Right cardiac atrium (tissue), 5 donors: ENCODE results near the gene EMSY. TPM values are rescaled to one million over a fixed set of nuclear protein-coding genes. Genes with fewer than 3 reads are reported as not detected.

Experiments
- ATAC-seq, 2 donors: fragments of 200-7000 bp; cut with Tn5 transposase; one replicate each; pipeline versions ENCODE4 v1.8.0 to v1.9.1; 2020; ENCODE audit warnings: moderate library complexity in 2 of 2, mild to moderate bottlenecking in 1 of 2
- DNase-seq, 3 donors: peaks; one replicate each; pipeline ENCODE4 v3.0.0-alpha.2; 2020
- H3K27ac ChIP-seq: one replicate; pipeline ENCODE4 v1.5.1; 2013; ENCODE audit warnings: mild to moderate bottlenecking, low read length, control low read depth, moderate library complexity
- H3K27me3 ChIP-seq: one replicate; pipeline ENCODE4 v1.6.1; 2013; ENCODE audit not compliant: control insufficient read depth, insufficient read depth
- H3K4me1 ChIP-seq: one replicate; pipeline ENCODE4 v1.6.1; 2013; ENCODE audit warnings: low read length; ENCODE audit not compliant: control insufficient read depth, insufficient read depth
- H3K4me3 ChIP-seq: one replicate; pipeline ENCODE4 v1.5.1; 2013; ENCODE audit warnings: low read length, control low read depth
- H3K9me3 ChIP-seq: one replicate; pipeline ENCODE4 v1.6.1; 2013; ENCODE audit warnings: low read length; ENCODE audit not compliant: control insufficient read depth
- WGBS: extraction: QIAGEN DNeasy Blood & Tissue Kit; methylation state at CpG from one replicate; pipeline ENCODE4 v1.1.7; 2013; 5-methylcytosine and 5-hydroxymethylcytosine counted together
- intact Hi-C, 4 donors: fragments of 100-400 bp; cut with DNase I; formaldehyde crosslinking; loops; one replicate each; pipeline versions ENCODE4 v1.11.0 to v1.14.0; 2022 to 2023
- polyA plus RNA-seq: library from polyadenylated mRNA; stranded (reverse); fragments of 200-250 nt; gene quantifications from one replicate; pipeline ENCODE4 v1.2.3, GENCODE V29; 2013
- total RNA-seq, 4 donors: library from RNA; stranded (reverse); fragmentation: NEBNext Ultra II Directional; extraction: Animal tissue kit (Norgen Biotek cat#: 25700); gene quantifications; one replicate each; pipeline ENCODE4 v1.2.1, GENCODE V29; 2021
- donor health status: healthy with polysubstance abuse.
- donor health status: DM: no; HTN: yes; CAD: no.
- donor health status: DM: no; HTN: no; CAD: no.
- donor health status: DM: no; HTN: yes; CAD: no; lungs with severe emphysema.
- donor health status: DM: yes; HTN: yes; CAD: no.

The EMSY gene
- total and polyA plus RNA-seq, 5 donors = 7.8 to 22.7 (median 19.7) TPM

DNA sequence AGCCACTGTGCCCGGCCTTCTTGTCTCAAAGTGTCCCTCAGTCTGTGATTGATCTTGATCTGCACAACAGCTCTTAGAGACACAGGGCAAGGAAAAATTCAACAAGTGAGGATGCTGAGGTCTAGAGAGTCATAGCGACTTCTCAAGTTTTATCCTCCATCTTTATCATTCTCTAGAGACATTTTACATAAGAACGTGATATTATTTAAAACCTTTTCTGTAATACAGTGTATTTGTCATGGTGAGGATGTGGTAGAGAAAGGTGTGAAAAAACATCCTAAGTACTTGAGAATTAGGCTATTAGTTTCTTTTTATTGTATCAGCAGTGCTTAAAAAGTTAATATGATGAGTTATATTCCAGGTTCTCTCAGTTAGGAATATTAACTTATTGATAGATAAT lies 50.2 kb downstream of the EMSY start:
- intact Hi-C loops = no loop called here
- DNase-seq (no peak), ATAC-seq (no peak)
- 93% methylated on average over 3 of the region's 3 CpGs for WGBS
- Histone ChIP-seq H3K9me3 (no peaks in the 10 kb centered on the region), H3K4me1 (no peaks in the 10 kb centered on the region), H3K4me3 (no peak overlapping the region), H3K27ac (no peak overlapping the region), H3K27me3 (no peaks in the 10 kb centered on the region)

DNA sequence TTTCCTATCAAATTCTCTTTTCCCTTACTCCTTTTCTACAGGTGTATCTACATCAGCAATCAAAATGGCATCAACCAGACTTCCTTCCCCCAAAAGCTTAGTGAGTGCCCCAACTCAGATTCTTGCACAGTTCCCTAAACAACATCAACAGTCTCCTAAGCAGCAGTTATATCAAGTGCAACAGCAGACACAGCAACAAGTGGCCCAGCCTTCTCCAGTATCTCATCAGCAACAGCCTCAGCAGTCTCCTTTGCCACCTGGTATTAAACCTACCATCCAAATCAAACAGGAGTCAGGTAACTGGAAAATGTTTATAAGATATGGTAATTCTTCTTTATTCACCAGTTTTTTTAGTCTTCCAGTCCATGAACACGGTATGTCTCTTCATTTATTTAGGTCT lies 51.4 kb downstream of the EMSY start:
- H3K4me3 ChIP-seq = no peak overlapping the region
- H3K27ac ChIP-seq = no peak overlapping the region
- no peak for DNase-seq
- no peaks in the 10 kb centered on the region for H3K4me1 ChIP-seq
- H3K27me3 ChIP-seq = no peaks in the 10 kb centered on the region
- intact Hi-C loops = no loop called here
- H3K9me3 ChIP-seq = no peaks in the 10 kb centered on the region
- no peak for ATAC-seq
- WGBS = 97% methylated on average over 1 of the region's 1 CpG

- DNase-seq (no peak), ATAC-seq (no peak)
- WGBS = 98% methylated on average over 5 of the region's 5 CpGs
- Histone ChIP-seq H3K27ac (no peak overlapping the region), H3K4me1 (no peaks in the 10 kb centered on the region), H3K4me3 (no peak overlapping the region), H3K9me3 (no peaks in the 10 kb centered on the region), H3K27me3 (no peaks in the 10 kb centered on the region)
- intact Hi-C loops = no loop called here
Observed at GRCh38 chr11:76501526-76502202, 56.8 kb downstream of the EMSY start.

DNA sequence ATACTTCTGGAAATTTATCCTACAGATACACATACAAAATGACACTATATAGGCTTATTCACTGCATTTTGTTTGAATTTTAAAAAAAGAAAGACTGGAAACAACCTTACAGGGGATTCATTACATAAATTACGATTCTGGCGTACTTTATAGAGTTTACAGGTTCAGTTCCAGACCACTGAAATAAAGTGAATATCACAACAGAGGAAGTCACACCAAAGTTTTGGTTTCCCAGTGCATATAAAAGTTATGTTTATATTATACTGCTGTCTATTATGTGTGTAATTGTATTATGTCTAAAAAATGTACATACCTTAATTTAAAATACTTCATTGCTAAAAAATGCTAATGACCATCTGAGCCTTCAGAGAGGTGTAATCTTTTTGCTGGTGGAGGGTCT lies 62.0 kb downstream of the EMSY start:
- no peaks in the 10 kb centered on the region for H3K9me3 ChIP-seq
- no peaks in the 10 kb centered on the region for H3K27me3 ChIP-seq
- intact Hi-C loops = no loop called here
- no peak for ATAC-seq
- DNase-seq = no peak
- H3K4me1 ChIP-seq = no peaks in the 10 kb centered on the region
- no peak overlapping the region for H3K4me3 ChIP-seq
- WGBS = 91% methylated on average over 2 of the region's 2 CpGs
- no peak overlapping the region for H3K27ac ChIP-seq

GRCh38 chr11:76510060-76511047 lies 65.5 kb downstream of the EMSY start:
- Histone ChIP-seq H3K9me3 (no peaks in the 10 kb centered on the region), H3K27ac (no peak overlapping the region), H3K4me3 (no peak overlapping the region), H3K27me3 (no peaks in the 10 kb centered on the region), H3K4me1 (no peaks in the 10 kb centered on the region)
- intact Hi-C loops = no loop called here
- ATAC-seq (no peak), DNase-seq (no peak)
- WGBS = 83% methylated on average over 5 of the region's 5 CpGs

DNA sequence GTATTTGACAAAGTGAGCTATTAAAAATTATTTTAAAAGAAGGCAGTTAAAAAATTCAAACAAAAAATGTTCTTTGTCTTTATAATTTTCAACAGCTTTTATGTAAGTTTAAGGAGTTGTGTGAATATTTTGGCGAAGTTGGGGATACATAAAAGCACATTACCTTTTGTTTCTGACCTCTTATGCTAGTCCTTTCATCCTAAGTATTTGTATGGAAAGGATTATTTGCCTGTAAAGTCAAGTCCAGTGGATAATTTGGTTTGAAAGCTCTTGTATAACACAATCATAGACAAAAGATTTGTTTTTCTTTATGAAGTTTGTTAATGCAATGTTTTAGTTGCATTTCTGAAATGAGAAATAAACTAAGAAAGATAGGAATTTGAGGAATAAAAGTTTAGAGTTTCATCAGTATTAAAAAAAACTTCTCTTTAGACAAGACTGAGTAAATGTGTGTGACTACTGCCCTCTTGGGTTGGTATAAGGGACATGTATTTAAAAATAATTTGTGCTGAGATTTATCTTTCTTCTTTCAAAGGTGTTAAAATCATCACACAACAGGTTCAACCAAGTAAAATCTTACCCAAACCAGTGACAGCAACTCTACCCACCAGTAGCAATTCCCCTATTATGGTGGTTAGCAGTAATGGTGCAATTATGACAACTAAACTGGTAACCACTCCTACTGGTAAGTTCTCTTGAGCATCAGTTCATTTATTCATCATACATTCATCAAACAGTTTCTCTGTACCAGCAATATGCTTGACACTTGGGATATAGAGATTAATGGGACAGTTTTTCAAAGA lies 68.2 kb downstream of the EMSY start:
- Histone ChIP-seq H3K27me3 (no peaks in the 10 kb centered on the region), H3K9me3 (no peaks in the 10 kb centered on the region), H3K4me1 (no peaks in the 10 kb centered on the region), H3K4me3 (no peak overlapping the region), H3K27ac (no peak overlapping the region)
- DNase-seq = no peak
- intact Hi-C loops = no loop called here
- WGBS = 62% methylated on average over 1 of the region's 1 CpG
- no peak for ATAC-seq

DNA sequence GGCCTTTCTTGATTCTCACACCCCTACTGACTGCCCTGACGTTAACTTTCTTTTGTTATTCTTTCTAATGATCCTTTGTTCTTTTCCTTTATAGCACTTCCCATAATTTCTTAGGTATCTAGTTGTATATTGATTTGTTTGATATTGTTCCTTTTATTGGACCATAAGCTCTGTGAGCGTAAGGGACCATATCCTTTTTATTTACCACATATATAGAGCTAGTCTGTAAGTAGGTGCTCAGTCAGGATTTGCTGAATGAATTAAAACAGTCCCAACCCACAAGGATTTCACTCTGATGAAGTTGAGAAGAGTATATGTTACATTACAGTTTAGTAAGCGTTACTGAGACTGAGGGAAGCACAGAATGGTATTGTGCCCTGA lies 68.8 kb downstream of the EMSY start:
- H3K27ac ChIP-seq = no peak overlapping the region
- no peaks in the 10 kb centered on the region for H3K27me3 ChIP-seq
- no peak overlapping the region for H3K4me3 ChIP-seq
- intact Hi-C loops = no loop called here
- H3K9me3 ChIP-seq = no peaks in the 10 kb centered on the region
- DNase-seq (no peak), ATAC-seq (no peak)
- H3K4me1 ChIP-seq = no peaks in the 10 kb centered on the region
- WGBS = 86% methylated on average over 3 of the region's 3 CpGs

DNA sequence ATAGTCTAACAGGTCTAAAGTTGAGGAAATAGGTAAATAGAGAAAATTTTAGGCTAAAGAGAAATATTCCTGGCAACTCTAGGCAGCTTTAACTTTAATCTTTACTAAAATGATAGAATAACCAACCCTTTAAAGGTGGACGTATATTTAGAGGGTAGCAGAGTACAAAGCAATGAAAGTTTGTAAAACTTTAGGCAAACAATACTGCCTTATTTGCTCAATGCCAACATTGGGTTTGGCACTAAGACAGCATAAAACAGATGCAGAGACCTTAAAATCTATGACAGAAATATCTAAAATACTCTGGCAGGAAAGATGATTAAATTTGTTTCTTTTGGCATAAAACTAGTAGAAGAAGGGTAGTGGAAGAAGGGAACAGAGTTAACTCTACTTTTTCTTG lies 70.7 kb downstream of the EMSY start:
- Histone ChIP-seq H3K4me3 (no peak overlapping the region), H3K27me3 (no peaks in the 10 kb centered on the region), H3K4me1 (no peaks in the 10 kb centered on the region), H3K27ac (no peak overlapping the region), H3K9me3 (no peaks in the 10 kb centered on the region)
- WGBS = 56% methylated on average over 1 of the region's 1 CpG
- ATAC-seq (no peak), DNase-seq (no peak)
- intact Hi-C loops = no loop called here

DNA sequence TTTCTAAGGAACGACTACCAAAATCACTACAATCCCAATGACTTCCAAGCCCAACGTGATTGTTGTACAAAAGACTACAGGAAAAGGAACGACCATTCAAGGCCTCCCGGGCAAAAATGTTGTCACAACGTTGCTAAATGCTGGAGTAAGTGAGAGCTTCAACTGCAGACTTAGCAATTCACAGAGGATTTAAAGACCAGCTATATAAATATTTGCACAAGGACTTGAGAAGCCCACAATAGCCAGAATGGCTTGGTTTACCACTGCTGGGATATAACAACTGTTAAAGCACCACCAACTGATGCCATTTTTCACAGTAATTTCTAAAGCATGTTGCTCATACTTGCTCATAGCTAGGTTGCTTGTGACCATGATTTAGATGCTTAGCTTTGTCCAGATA lies 78.3 kb downstream of the EMSY start:
- DNase-seq = no peak
- no peak for ATAC-seq
- intact Hi-C loops = loop anchor here in 1 of 4 donors (10.0 kb wide), 1 partner anchor 482 kb away; no protein-coding TSS in a partner anchor
- no peaks in the 10 kb centered on the region for H3K4me1 ChIP-seq
- H3K27ac ChIP-seq = no peak overlapping the region
- no peaks in the 10 kb centered on the region for H3K27me3 ChIP-seq
- H3K4me3 ChIP-seq = no peak overlapping the region
- no peaks in the 10 kb centered on the region for H3K9me3 ChIP-seq
- WGBS = 69% methylated on average over 5 of the region's 5 CpGs

DNA sequence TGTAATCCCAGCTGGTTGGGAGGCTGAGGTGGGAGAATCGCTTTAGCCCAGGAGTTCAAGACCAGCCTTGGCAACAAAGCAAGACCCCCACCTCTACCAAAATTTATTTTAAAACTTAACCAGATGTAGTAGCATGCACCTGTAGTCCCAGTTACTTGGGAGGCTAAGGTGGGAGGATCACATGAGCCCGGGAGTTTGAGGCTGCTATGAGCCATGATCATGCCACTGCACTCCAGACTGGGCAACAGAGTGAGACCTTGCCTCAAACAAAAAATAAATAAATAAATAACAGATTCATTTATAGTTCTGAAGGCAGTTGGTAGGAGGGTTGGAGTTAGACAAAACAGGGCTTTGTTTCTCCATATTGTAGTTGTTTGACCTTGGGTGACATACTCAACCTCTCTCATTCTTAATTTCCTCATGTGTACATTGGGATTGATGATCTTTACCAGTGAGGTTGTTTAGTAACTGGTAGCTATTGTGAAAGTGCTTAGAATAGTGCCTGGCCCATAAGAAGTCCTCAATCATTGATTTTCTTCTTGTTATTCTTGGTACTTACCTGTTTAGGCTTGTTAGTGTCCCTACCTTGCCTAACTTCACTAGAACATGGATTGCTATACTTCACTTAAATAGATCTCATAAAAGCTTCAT lies 79.1 kb downstream of the EMSY start:
- no peaks in the 10 kb centered on the region for H3K27me3 ChIP-seq
- intact Hi-C loops = loop anchor here in 1 of 4 donors (10.0 kb wide), 1 partner anchor 481 kb away; no protein-coding TSS in a partner anchor

More for the DNA sequence above, 79.1 kb downstream of the EMSY start:
- Histone ChIP-seq H3K27ac (no peak overlapping the region), H3K4me3 (no peak overlapping the region), H3K9me3 (no peaks in the 10 kb centered on the region), H3K4me1 (no peaks in the 10 kb centered on the region)
- ATAC-seq = no peak
- DNase-seq = no peak
- 97% methylated on average over 2 of the region's 2 CpGs for WGBS
